ENCODE data around the gene LSR. TPM values are rescaled to one million over a fixed set of nuclear protein-coding genes. Genes with fewer than 3 reads are reported as not detected.
"Not testable (repeated sequence)": the region's sequence is repeated elsewhere in the genome, so short reads cannot be mapped to it uniquely, and the experiment has no call there.

LSR gene
- total RNA-seq, 5 donors from 2014 or later (not counting 1 experiment from before 2014, with no cell fraction given): 36.8 to 64.9 (median 57.4) TPM

- no CpG with 5 or more reads among the region's 6 CpGs for WGBS (ENCODE audit: insufficient coverage)
- ATAC-seq (replicated peaks in 1 of 4): peak in 1 of 4 experiments; percentile 30
- H3K27ac Mint-ChIP-seq: peak overlapping the region in 1 of 2 donors; percentile 66
- H3K4me3 Mint-ChIP-seq: no peak overlapping the region
- CTCF ChIA-PET: interaction anchor here in 1 of 2 donors (0.6 to 1.3 kb wide), 2 partner anchors 49 to 258 kb away, joined by 3 to 4 read pairs; no protein-coding TSS in a partner anchor
- H3K4me1 Mint-ChIP-seq: peaks cover 34 to 47% (median 43%) of the 10 kb centered on the region in 3 donors
- H3K9me3 Mint-ChIP-seq: peaks cover 3 to 12% (median 11%) of the 10 kb centered on the region in 3 donors
- POLR2A ChIA-PET: no interaction called here
- peak in 7 of 35 experiments; percentile 21 to 54 (median 38) for DNase-seq
- no peak overlapping the region for H3K27ac ChIP-seq (ENCODE audit: low read length)
- no peaks in the 10 kb centered on the region for H3K27me3 ChIP-seq (replicated peaks in 1 of 2; ENCODE audit: control insufficient read depth in 2 of 2, extremely low read depth in 1 of 2, insufficient read depth in 2 of 2, low read length in 1 of 2)
- peaks cover under 1% of the 10 kb centered on the region for H3K9me3 ChIP-seq
- H3K4me1 ChIP-seq (ENCODE audit: control insufficient read depth in 1 of 2, extremely low read depth in 1 of 2, insufficient read depth in 2 of 2, low read length in 2 of 2): peaks cover 8 to 13% of the 10 kb centered on the region in 2 experiments
- no peaks in the 10 kb centered on the region for H3K36me3 ChIP-seq (ENCODE audit: control insufficient read depth in 2 of 2, extremely low read depth in 1 of 2, insufficient read depth in 1 of 2, low read length in 1 of 2)
- H3K4me3 ChIP-seq (ENCODE audit: control insufficient read depth in 1 of 2, extremely low read depth in 1 of 2, low read length in 1 of 2): no peak overlapping the region
- H3K27me3 Mint-ChIP-seq: no peaks in the 10 kb centered on the region
- H3K36me3 Mint-ChIP-seq: peaks cover 11% of the 10 kb centered on the region
Observed at GRCh38 chr19:35236638-35237400, 12.0 kb upstream of the LSR start.

DNA sequence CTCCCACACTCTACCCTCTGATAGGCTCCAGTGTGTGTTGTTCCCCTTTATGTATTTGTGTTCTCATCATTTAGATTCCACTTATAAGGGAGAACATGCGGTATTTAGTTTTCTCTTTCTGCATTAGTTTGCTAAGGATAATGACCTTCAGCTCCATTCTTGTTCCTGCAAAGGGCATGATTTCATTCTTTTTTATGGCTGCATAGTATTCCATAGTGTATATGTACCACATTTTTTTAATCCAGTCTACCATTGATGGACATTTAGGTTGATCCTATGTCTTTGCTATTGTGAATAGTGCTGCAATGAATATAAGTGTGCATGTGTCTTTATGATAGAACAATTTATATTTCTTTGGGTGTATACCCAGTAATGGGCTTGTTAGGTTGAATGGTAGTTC is 9.2 kb upstream of the LSR start:
- H3K36me3 Mint-ChIP-seq: peaks cover 16% of the 10 kb centered on the region
- no CpG with 5 or more reads among the region's 1 CpG for WGBS (ENCODE audit: insufficient coverage)
- H3K27ac Mint-ChIP-seq: peak overlapping the region; percentile 91 to 98
- H3K36me3 ChIP-seq (ENCODE audit: control insufficient read depth in 2 of 2, extremely low read depth in 1 of 2, insufficient read depth in 1 of 2, low read length in 1 of 2); H3K27me3 ChIP-seq (replicated peaks in 1 of 2; ENCODE audit: control insufficient read depth in 2 of 2, extremely low read depth in 1 of 2, insufficient read depth in 2 of 2, low read length in 1 of 2); H3K4me3 ChIP-seq (ENCODE audit: control insufficient read depth in 1 of 2, extremely low read depth in 1 of 2, low read length in 1 of 2); DNase-seq; H3K27me3 Mint-ChIP-seq; POLR2A ChIA-PET; H3K9me3 ChIP-seq: not testable (repeated sequence)
- CTCF ChIA-PET: interaction anchor here in 1 of 2 donors (1.0 kb wide), 1 partner anchor 11 kb away, joined by 3 read pairs; no protein-coding TSS in a partner anchor
- Histone ChIP-seq H3K4me1 (ENCODE audit: control insufficient read depth in 1 of 2, extremely low read depth in 1 of 2, insufficient read depth in 2 of 2, low read length in 2 of 2) (peaks cover 8 to 13% of the 10 kb centered on the region in 2 experiments), H3K27ac (ENCODE audit: low read length) (peak overlapping the region; percentile 57)
- peak overlapping the region in 1 of 3 donors; percentile 48 for H3K4me3 Mint-ChIP-seq
- H3K9me3 Mint-ChIP-seq: peaks cover 8 to 20% (median 20%) of the 10 kb centered on the region in 3 donors
- H3K4me1 Mint-ChIP-seq: peaks cover 34 to 49% (median 43%) of the 10 kb centered on the region in 3 donors
- ATAC-seq (replicated peaks in 1 of 4): peak in 1 of 4 experiments; percentile 5

GRCh38 chr19:35240327-35240726 is 8.5 kb upstream of the LSR start:
- Histone ChIP-seq H3K27me3 (replicated peaks in 1 of 2; ENCODE audit: control insufficient read depth in 2 of 2, extremely low read depth in 1 of 2, insufficient read depth in 2 of 2, low read length in 1 of 2) (no peaks in the 10 kb centered on the region), H3K36me3 (ENCODE audit: control insufficient read depth in 2 of 2, extremely low read depth in 1 of 2, insufficient read depth in 1 of 2, low read length in 1 of 2) (no peaks in the 10 kb centered on the region), H3K27ac (ENCODE audit: low read length) (peak overlapping the region; percentile 57), H3K4me3 (ENCODE audit: control insufficient read depth in 1 of 2, extremely low read depth in 1 of 2, low read length in 1 of 2) (no peak overlapping the region), H3K4me1 (ENCODE audit: control insufficient read depth in 1 of 2, extremely low read depth in 1 of 2, insufficient read depth in 2 of 2, low read length in 2 of 2) (peaks cover 8 to 13% of the 10 kb centered on the region in 2 experiments), H3K9me3 (peaks cover 3% of the 10 kb centered on the region)
- H3K36me3 Mint-ChIP-seq: peaks cover 19% of the 10 kb centered on the region
- H3K4me3 Mint-ChIP-seq: peak overlapping the region; percentile 48 to 50 (median 49)
- peaks cover 34 to 47% (median 43%) of the 10 kb centered on the region in 3 donors for H3K4me1 Mint-ChIP-seq
- peak; percentile 94 to 98 (median 94) for ATAC-seq (replicated peaks in 1 of 4)
- DNase-seq: peak in 27 of 35 experiments; percentile 16 to 72 (median 32)
- ChIA-PET CTCF (interaction anchor here (0.6 to 1.0 kb wide), 2 partner anchors 10 to 218 kb away, joined by 3 read pairs; no protein-coding TSS in a partner anchor), POLR2A (interaction anchor here in 1 of 2 donors (0.6 to 0.8 kb wide), 2 partner anchors 30 to 63 kb away, joined by 3 to 6 read pairs; no protein-coding TSS in a partner anchor)
- peaks cover 8 to 20% (median 20%) of the 10 kb centered on the region in 3 donors for H3K9me3 Mint-ChIP-seq
- no CpG with 5 or more reads among the region's 1 CpG for whole genome bisulfite sequencing (ENCODE audit: insufficient coverage)
- H3K27me3 Mint-ChIP-seq: peaks cover 0 to 2% of the 10 kb centered on the region in 2 donors
- peak overlapping the region; percentile 91 to 98 for H3K27ac Mint-ChIP-seq

DNA sequence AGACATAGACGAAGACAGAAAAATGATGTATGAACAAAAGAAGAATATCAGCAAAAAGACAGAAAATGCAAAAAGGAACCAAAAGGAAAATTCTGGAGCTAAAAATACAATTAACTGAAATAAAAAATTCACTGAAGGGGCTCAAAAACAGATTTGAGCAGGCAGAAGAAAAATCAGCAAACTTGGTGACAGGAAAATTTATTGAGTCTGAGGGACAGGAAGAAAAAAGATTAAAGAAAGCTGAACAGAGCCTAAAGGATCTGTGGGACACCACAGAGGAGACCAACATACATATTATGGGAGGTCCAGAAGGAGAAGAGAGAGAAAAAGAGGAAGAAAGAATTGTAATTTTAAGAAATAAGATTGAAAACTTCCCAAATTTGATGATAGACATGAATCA is 7.4 kb upstream of the LSR start:
- CTCF ChIA-PET: interaction anchor here (0.6 to 1.5 kb wide), 2 partner anchors 67 to 86 kb away, joined by 3 read pairs; partner anchors contain the start of gene FXYD5 (in 1 of the 2)
- peaks cover 19% of the 10 kb centered on the region for H3K36me3 Mint-ChIP-seq
- H3K27ac Mint-ChIP-seq: peak overlapping the region; percentile 91 to 98
- H3K9me3 Mint-ChIP-seq: peaks cover 8 to 20% (median 20%) of the 10 kb centered on the region in 3 donors
- no peak for DNase-seq
- Histone ChIP-seq H3K36me3 (ENCODE audit: control insufficient read depth in 2 of 2, extremely low read depth in 1 of 2, insufficient read depth in 1 of 2, low read length in 1 of 2) (no peaks in the 10 kb centered on the region), H3K27me3 (replicated peaks in 1 of 2; ENCODE audit: control insufficient read depth in 2 of 2, extremely low read depth in 1 of 2, insufficient read depth in 2 of 2, low read length in 1 of 2) (no peaks in the 10 kb centered on the region), H3K27ac (ENCODE audit: low read length) (no peak overlapping the region), H3K4me1 (ENCODE audit: control insufficient read depth in 1 of 2, extremely low read depth in 1 of 2, insufficient read depth in 2 of 2, low read length in 2 of 2) (peaks cover 8 to 13% of the 10 kb centered on the region in 2 experiments), H3K4me3 (ENCODE audit: control insufficient read depth in 1 of 2, extremely low read depth in 1 of 2, low read length in 1 of 2) (no peak overlapping the region), H3K9me3 (peaks cover 3% of the 10 kb centered on the region)
- peaks cover 32 to 46% (median 42%) of the 10 kb centered on the region in 3 donors for H3K4me1 Mint-ChIP-seq
- ATAC-seq (replicated peaks in 1 of 4): no peak
- peaks cover 0 to 2% of the 10 kb centered on the region in 2 donors for H3K27me3 Mint-ChIP-seq
- POLR2A ChIA-PET: no interaction called here
- no peak overlapping the region for H3K4me3 Mint-ChIP-seq
- no CpG with 5 or more reads among the region's 1 CpG for WGBS (ENCODE audit: insufficient coverage)

DNA sequence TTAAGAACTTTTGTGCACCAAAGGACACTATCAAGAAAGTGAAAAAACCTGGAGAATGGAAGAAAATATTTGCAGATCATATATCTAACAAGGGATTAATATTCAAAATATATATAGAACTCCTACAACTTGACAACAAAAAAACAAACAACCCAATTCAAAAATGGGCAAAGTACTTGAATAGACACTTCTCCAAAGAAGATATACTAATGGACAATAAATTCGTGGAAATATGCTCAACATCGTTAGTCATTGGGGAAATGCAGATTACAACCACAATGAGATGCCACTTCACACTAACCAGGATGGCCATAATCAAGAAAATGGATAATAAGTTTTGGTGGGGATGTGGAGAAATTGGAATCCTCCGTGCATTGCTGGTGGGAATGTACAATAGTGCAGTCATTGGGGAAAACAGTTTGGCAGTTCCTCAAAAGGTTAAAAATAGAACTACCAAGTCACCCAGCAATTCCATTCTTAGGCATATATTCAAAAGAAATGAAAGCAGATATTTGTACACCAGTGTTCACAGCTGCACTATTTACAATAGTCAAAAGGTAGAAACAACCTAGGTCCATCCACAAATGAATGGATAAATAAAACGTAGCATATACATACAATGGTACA is 2.2 kb upstream of the LSR start:
- H3K27ac ChIP-seq (ENCODE audit: low read length): no peak overlapping the region
- ATAC-seq (replicated peaks in 1 of 4) (no peak), DNase-seq (no peak)
- H3K36me3 ChIP-seq (ENCODE audit: control insufficient read depth in 2 of 2, extremely low read depth in 1 of 2, insufficient read depth in 1 of 2, low read length in 1 of 2): no peaks in the 10 kb centered on the region
- Mint-ChIP-seq H3K27ac (peak overlapping the region; percentile 24 to 96), H3K36me3 (peaks cover 16% of the 10 kb centered on the region), H3K27me3 (peaks cover 3 to 6% of the 10 kb centered on the region in 2 donors), H3K9me3 (peaks cover 4 to 11% (median 10%) of the 10 kb centered on the region in 3 donors), H3K4me1 (peaks cover 29 to 46% (median 35%) of the 10 kb centered on the region in 3 donors), H3K4me3 (peak overlapping the region; percentile 86 to 95 (median 91))
- no CpG with 5 or more reads among the region's 4 CpGs for WGBS (ENCODE audit: insufficient coverage)
- POLR2A ChIA-PET: no interaction called here
- no peak overlapping the region for H3K4me3 ChIP-seq (ENCODE audit: control insufficient read depth in 1 of 2, extremely low read depth in 1 of 2, low read length in 1 of 2)
- H3K4me1 ChIP-seq (ENCODE audit: control insufficient read depth in 1 of 2, extremely low read depth in 1 of 2, insufficient read depth in 2 of 2, low read length in 2 of 2): peaks cover 3 to 31% of the 10 kb centered on the region in 2 experiments
- H3K9me3 ChIP-seq: peaks cover 3% of the 10 kb centered on the region
- H3K27me3 ChIP-seq (replicated peaks in 1 of 2; ENCODE audit: control insufficient read depth in 2 of 2, extremely low read depth in 1 of 2, insufficient read depth in 2 of 2, low read length in 1 of 2): peaks cover 2 to 26% of the 10 kb centered on the region in 2 experiments
- CTCF ChIA-PET: no interaction called here

Data from T-cell (primary cell).